K562 treated with DMSO at 1 percent for 24 hours (cell line): ENCODE data around the gene NUCB2. TPM values are rescaled to one million over a fixed set of nuclear protein-coding genes. Genes with fewer than 3 reads are reported as not detected.

ENCODE experiments used
- total RNA-seq: library from RNA; unstranded; fragments of 300-600 nt; gene quantifications from 2 replicates; pipeline ENCODE4 v1.2.3, GENCODE V29; 2022; ENCODE audit warnings: low read depth; ENCODE audit not compliant: insufficient read depth

Gene NUCB2
- 106 and 109 TPM in 2 replicates for total RNA-seq

GRCh38 chr11:17276236-17277023, at the start of gene NUCB2:
Gene NUCB2, plus strand, starts transcription at chr11:17276739. Its CDS starts 18,585 bp downstream, at chr11:17295324.

GRCh38 chr11:17351510-17352176, 75.1 kb downstream of the NUCB2 start, which contains the start of gene NCR3LG1:
Gene NCR3LG1, plus strand, starts transcription at chr11:17351800. Its CDS starts 170 bp downstream, at chr11:17351970.

Other genes starting within 250 kb of the NUCB2 start
- 1,885 and 1,897 TPM in 2 replicates for gene RPS13, start 199.1 kb upstream of the NUCB2 start, total RNA-seq
- gene PIK3C2A, start 68.8 kb upstream of the NUCB2 start, total RNA-seq = 6.0 and 8.4 TPM in 2 replicates
- gene NCR3LG1, start 75.1 kb downstream of the NUCB2 start, total RNA-seq = 4.6 and 5.5 TPM in 2 replicates
- 2.3 and 2.5 TPM in 2 replicates for gene KCNJ11, start 111.9 kb downstream of the NUCB2 start, total RNA-seq
- gene ABCC8, start 200.1 kb downstream of the NUCB2 start, total RNA-seq = 0.32 TPM in 1 of 2 replicates, not detected in the other